GM23338 (cell line): ENCODE measurements around the gene FOXA1. TPM values are rescaled to one million over a fixed set of nuclear protein-coding genes. Genes with fewer than 3 reads are reported as not detected.

Source experiments
- CREB1 ChIP-seq: fragments of 250-450 bp; sonication (Bioruptor Pico); IDR thresholded peaks from 2 replicates; pipeline ENCODE4 v1.5.0; 2020; ENCODE audit warnings: low read depth, mild to moderate bottlenecking, moderate library complexity
- CTCF ChIP-seq, 2 experiments: fragments of 200-600 bp in 1 of 2; sonication (generic) in 1 of 2; conservative IDR thresholded peaks; 2 replicates each; pipeline versions ENCODE4 v1.5.1 to v1.6.1; 2016 to 2017; ENCODE audit warnings: antibody characterized with exemption in 2 of 2, low read depth in 2 of 2, mild to moderate bottlenecking in 2 of 2, moderate library complexity in 1 of 2
- EZH2phosphoT487 ChIP-seq: fragments of 200-600 bp; sonication (generic); IDR thresholded peaks from one replicate; pipeline ENCODE4 v1.8.1; 2018; ENCODE audit warnings: antibody characterized with exemption; ENCODE audit not compliant: unreplicated experiment
- NANOG ChIP-seq: IDR thresholded peaks from 2 replicates; pipeline ENCODE4 v1.6.1; 2016; ENCODE audit warnings: antibody characterized with exemption, borderline replicate concordance
- POLR2AphosphoS5 ChIP-seq: IDR thresholded peaks from 2 replicates; pipeline ENCODE4 v1.6.1; 2016; ENCODE audit warnings: antibody characterized with exemption, low read depth
- ZNF114 ChIP-seq: fragments of 250-450 bp; sonication (Bioruptor Pico); IDR thresholded peaks from 2 replicates; pipeline ENCODE4 v1.5.0; 2020; ENCODE audit warnings: mild to moderate bottlenecking, moderate library complexity
- ZNF462 ChIP-seq: fragments of 250-450 bp; sonication (Bioruptor Pico); IDR thresholded peaks from 2 replicates; pipeline ENCODE4 v1.5.0; 2020; ENCODE audit warnings: mild to moderate bottlenecking, moderate library complexity
- polyA plus RNA-seq: library from polyadenylated mRNA; unstranded; fragments of >200 nt; fragmentation: Nextera tagmentation; extraction: Ambion mirVana; gene quantifications from 2 replicates; pipeline ENCODE4 v1.2.1, GENCODE V29; 2016
- total RNA-seq: library from RNA; depleted of rRNA; stranded (reverse); fragments of >200 nt; shearing (Covaris generic); gene quantifications from 2 replicates; pipeline ENCODE4 v1.2.3, GENCODE V29; 2014
- TF ChIP-seq, protein P1 (sequence below): IDR thresholded peaks from one replicate; pipeline ENCODE4 v1.6.1; 2018; ENCODE audit warnings: antibody characterized with exemption; ENCODE audit not compliant: unreplicated experiment

FOXA1 gene
- total and polyA plus RNA-seq, 2 experiments from 2014 or later, result not detected

DNA sequence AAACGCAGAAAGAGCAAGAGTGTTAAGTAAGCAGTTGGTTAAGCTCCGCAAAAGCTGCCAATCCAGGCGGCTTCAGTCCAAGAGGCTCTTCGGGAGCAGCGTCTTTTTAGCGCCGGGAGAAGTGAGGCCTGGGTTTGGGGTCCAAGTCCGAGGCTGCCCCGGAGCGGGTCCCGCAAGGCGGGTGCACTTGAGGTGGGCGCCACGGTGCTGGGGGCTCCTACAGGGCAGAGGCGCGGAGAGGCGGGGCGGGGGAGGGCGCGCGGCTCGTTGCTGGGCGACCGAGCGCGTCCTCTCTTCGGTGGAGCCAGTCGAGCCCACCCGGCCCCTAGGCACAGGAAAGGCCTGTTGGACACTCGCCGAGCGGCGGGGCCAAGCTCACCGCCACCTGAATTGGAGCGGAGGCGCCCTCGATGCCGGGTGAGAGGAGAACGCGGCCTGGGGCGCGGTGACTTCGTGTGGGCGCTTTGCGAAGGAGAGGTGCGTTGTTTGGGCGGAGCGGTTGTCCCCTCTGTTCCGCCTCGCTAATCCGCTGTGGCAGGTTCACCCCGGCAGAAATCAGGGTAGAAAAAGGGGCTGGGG lies 16.0 kb upstream of the FOXA1 start (continued):
- TF ChIP-seq ZNF462 (CRISPR knock-in tag), result no peak
- TF ChIP-seq POLR2AphosphoS5, result no peak
- no peak for TF ChIP-seq CREB1 (CRISPR knock-in tag)
- no peak for TF ChIP-seq CTCF (conservative IDR thresholded peaks at IDR 0.05; ENCODE audit: low read depth in 2 of 2)
- no peak for TF ChIP-seq NANOG
- TF ChIP-seq, protein P1, sequence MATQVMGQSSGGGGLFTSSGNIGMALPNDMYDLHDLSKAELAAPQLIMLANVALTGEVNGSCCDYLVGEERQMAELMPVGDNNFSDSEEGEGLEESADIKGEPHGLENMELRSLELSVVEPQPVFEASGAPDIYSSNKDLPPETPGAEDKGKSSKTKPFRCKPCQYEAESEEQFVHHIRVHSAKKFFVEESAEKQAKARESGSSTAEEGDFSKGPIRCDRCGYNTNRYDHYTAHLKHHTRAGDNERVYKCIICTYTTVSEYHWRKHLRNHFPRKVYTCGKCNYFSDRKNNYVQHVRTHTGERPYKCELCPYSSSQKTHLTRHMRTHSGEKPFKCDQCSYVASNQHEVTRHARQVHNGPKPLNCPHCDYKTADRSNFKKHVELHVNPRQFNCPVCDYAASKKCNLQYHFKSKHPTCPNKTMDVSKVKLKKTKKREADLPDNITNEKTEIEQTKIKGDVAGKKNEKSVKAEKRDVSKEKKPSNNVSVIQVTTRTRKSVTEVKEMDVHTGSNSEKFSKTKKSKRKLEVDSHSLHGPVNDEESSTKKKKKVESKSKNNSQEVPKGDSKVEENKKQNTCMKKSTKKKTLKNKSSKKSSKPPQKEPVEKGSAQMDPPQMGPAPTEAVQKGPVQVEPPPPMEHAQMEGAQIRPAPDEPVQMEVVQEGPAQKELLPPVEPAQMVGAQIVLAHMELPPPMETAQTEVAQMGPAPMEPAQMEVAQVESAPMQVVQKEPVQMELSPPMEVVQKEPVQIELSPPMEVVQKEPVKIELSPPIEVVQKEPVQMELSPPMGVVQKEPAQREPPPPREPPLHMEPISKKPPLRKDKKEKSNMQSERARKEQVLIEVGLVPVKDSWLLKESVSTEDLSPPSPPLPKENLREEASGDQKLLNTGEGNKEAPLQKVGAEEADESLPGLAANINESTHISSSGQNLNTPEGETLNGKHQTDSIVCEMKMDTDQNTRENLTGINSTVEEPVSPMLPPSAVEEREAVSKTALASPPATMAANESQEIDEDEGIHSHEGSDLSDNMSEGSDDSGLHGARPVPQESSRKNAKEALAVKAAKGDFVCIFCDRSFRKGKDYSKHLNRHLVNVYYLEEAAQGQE, result no peak
- no peak for TF ChIP-seq EZH2phosphoT487
- no peak for TF ChIP-seq ZNF114 (CRISPR knock-in tag)
